GM21576 (cell line): ENCODE results near the gene MAPKAP1.

Experiments used
- ATAC-seq: cut with Tn5 transposase; IDR thresholded peaks from one replicate; pipeline ENCODE4 v1.9.1; 2021; ENCODE audit warnings: mild to moderate bottlenecking, moderate library complexity; ENCODE audit not compliant: unreplicated experiment

MAPKAP1 gene

GRCh38 chr9:125540497-125540896 lies 166.5 kb downstream of the MAPKAP1 start:
- no peak for ATAC-seq

DNA sequence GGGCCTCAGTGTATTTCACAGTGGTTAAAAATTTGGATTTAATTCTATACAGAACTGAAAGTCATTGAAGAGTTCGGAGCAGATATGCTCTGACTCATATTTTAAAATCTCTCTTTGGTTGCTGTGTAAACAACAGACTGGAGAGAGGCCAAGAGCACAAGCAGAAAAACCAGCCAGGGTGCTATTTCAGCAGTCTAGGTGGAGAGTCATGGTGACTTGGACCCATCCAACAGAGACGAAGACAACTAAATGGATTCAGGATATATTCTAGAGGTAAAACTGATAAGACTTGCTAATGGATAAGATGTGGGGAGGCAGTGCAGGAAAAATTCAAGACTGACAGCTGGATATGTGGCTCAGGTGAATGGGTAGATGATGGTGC lies 168.9 kb downstream of the MAPKAP1 start:
- no peak for ATAC-seq

DNA sequence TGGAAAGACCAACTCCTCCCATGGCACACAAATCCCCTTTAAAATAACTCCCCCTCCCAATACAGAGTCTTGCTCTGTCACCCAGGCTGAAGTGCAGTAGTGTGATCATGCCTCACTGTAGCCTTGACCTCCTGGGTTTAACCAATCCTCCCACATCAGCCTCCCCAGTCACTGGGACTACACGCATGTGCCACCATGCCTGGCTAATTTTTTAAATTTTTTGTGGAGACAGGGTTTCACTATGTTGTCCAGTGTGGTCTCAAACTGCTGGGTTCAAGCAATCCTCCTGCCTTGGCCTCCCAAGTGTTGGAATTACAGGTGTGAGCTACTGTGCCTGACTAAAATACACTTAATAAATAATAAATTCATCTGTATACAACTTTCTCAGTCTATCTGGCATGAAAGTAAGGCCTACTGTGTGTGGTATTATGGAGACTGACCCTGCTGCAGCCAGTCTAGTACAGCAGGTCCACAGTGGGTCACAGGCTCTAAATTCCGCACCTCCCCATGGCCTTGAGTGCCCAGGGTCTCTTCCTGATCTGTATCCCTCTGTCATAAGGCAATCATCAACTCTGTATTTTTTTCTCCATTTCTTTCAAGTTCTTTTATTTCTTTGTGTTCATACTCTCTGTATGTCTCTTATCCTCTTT lies 169.4 kb downstream of the MAPKAP1 start:
- ATAC-seq: no peak

DNA sequence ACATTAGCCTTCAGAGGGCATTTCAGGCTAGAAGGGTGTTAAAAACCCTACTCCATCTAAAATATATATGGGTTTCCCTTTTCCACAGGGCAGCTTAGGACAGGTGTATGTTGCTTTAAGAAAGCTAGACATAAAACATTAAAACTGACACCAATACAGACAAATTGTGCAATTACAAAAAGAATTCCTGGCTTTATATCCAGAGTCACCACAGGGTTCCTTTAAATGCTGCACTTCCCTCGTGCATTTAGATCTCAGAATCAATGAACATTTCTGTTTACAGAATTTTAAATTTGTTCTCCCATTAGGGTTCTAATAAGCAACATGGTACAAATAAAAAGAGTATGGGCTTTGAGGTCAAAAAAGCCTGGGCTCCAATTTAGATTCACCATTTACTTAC lies 170.2 kb downstream of the MAPKAP1 start:
- no peak for ATAC-seq

GRCh38 chr9:125536167-125536772 lies 170.7 kb downstream of the MAPKAP1 start:
- no peak for ATAC-seq

DNA sequence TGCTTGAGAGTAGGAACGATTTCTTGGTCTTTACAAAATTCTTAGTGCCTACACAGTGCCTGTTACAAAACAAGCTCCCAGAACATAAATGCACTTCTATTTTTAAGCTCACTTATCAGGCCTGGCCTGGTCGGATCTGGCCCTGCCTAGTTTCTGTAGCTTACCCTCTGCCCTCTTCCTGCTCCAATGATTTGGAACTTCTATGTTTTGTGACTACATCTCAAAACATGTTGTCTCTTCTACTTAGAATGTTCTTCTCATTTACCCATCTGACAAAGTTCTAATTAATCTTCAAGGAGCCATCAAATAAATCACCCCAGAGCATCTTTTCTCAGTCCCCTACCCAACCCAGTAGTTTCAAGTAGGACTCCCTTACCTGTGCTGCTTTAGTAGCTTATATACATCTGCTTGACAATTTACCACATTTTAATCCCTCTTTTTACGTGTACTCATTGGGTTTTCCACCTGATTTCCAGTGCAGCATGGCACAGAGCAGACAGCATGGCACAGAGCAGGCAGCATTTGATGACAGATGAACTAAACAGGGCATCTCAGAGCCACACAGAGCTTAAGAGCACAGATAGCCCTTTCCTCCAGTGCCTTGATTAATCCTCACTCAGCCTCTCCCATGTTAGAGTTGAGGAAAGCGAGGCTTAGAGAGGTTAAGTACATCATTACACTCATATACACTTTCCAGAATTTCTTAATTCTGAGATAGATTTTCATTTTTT lies 171.9 kb downstream of the MAPKAP1 start:
- ATAC-seq: no peak

GRCh38 chr9:125532812-125533594 lies 174.0 kb downstream of the MAPKAP1 start:
- no peak for ATAC-seq

DNA sequence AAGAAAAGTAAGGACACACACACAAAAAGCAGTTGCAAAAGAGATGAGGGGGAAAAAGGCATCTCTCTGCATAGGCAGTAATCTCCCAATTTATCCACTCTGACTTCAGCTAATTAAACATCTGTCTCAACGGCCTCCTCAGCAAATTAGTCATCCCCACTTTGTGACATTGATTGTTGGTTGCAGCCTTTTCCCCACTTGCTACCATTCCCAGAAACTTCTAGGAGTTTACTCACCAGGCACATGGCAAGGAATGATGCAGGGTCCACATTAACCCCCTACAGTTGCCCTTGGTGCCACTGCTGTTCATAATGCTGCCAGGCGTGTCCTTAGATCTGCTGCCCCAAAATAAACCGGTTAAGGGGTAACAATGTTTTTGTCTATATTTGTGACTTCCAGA lies 174.6 kb downstream of the MAPKAP1 start:
- ATAC-seq: no peak

GRCh38 chr9:125529589-125530515 lies 177.2 kb downstream of the MAPKAP1 start:
- ATAC-seq: peak; percentile 58

DNA sequence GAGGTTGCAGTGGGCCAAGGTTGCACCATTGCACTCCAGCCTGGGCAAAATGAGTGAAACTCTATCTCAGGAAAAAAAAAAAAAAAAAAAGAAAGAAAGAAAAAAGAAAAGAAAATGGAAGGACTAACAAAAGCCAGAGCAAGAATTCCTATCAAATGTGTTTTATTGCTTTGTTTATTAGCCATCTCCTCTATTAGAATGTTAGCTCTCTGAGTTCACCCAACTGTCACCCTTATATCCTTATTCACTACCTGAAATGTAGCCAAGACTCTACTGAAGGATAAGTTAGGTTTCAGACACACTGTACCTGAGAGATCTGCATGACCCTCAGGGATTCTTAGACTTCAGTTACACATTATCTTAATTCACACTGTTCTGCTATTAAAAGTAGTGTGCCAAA lies 177.9 kb downstream of the MAPKAP1 start:
- no peak for ATAC-seq

DNA sequence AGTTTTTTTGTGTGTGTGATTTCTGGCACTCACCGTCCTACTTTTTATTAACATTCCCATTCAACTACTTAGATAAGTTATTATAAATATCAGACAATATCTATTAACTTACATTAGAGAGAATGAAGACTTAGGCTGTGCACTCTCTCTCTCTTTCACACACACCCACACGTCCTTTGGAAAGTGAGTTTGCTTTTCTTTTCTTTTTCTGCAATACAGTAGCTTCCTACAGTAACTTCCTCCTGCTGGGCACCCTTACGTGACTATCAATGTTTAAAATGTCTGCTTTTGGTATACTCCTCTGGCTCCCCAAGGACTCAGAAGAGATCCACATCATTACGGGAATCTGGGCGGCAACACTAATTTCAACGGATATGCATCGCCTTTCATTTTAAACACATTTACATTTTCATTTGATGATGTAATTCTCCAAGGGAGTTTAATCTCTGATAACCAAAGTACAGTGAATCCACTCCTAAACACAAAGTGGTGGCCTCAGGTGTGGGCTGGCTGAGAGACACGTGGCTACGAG lies 179.5 kb downstream of the MAPKAP1 start:
- ATAC-seq: no peak

DNA sequence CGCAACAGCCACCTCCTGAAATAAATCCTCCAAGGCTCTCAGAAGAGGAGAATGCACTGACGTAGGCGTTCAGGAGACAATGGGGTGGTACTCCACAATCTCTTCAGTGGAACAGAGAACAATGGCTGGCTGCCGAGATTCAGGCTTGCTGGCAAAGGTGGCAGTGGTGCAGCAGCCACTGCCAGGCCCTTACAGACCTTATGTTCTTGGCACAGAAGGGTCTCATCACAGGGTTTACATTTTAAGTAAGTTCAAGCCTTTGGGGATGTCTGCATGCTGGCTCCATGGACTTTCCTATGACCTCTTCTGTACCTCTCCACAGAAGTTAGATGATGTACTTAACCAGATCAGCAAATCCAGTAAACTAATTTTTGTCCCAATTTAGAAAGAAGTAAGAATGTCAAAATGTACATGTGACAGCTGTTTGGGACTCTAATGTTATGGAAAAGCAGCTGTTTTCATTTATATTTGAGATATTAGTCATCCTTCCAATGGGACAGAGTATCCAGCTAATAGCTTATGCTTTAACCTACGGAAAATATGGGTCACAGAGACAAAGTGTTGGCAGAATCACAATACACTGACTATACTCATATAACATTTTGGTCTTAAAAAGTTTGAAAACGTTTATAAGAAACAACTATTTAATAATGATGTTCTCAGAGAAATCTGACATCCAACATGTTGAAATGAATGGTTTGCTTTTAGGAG lies 180.9 kb downstream of the MAPKAP1 start:
- ATAC-seq: no peak

DNA sequence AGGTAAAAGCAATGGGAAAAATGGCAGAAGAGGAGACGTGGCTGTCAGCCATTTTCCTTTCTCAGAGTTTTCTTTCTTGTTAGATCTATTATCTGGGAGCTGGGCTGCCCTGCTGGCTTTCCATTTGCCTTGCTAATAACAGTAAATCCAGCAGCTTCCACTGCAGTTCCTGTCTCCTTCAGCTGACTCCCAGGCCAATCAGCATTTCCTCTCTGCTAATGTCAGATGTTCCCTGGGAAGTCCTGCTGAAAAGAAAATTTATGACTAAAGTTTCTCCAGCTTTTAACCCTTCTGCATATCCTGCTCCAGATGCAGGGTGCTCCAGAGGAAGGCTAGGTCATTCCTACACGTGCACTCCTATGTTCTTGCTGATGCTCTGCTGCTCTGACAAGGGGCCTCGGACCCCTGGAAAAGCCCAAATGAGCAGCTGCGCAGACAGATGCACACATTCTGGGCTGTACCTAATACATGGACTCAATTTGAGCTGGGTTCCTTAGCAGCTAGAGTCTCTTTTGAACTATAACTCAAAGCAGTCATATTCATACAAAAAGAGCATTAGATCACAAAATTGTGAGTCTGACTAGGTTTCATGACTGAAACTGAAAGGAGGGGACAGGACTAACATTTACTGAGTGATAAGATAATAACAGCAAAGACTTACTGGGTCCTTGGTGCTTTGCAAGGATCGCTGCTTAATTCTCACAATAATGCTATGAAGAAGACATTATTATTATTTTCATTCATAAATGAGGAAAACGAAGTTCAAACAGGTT lies 182.2 kb downstream of the MAPKAP1 start:
- no peak for ATAC-seq

- no peak for ATAC-seq
These were observed 183.3 kb downstream of the MAPKAP1 start for GRCh38 chr9:125523681-125524080.

DNA sequence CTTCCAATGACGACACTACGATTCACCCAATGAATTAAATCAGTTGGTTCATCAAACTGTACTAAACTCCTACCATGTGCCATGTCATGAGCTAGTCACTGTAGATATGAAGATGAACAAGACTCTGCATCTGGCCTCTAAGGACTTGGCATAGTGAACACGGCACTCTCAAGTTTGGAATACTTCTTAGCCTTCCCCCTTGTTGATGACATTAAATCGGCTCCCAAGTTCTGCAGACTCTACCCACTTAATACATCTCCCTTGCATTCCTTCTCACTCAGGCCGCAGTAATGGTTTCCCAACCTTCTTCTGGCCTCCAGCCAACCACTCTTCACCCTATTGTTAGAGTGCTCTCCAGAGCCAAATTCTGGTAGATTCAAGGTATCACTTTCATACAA lies 184.7 kb downstream of the MAPKAP1 start:
- no peak for ATAC-seq

DNA sequence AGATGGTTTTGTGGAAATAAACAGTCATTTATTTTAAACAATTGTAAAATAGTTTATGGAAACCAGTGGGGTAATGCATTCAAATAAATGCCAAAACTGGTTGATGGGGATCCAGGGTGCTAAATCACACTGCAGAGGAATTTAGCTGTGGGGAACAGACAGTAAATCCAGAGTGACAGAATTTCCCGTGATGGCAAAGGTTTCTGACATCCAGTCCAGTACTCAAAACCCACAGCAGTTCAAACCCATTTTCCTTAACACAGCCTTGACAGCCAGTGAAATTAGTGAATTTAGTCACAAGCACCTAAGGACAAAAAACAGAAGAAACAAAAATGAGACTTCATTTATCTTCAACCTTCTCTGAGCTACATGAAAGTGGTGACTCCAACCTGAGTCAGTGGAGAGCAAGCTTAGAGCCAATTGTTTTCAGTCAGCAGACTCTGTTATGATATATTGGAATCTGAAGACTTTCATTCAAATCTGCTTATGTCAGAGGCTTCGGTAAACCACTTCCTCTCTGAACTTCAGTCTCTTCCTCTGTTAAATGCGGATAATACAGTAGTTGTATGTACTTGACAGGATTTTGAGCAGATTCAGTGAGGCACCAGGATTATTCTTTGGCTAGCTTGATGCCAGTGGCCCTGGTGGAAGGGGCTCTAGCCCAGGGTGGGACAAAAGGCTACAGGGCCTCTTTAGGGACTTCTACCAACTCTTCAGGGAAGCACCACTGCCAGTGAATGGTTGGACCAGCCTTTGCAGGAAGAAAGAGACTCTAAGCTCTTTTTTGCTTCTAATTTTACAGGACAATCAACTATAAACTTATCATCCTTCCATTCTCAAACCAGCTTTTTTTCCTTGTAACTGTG lies 185.3 kb downstream of the MAPKAP1 start:
- ATAC-seq: no peak

DNA sequence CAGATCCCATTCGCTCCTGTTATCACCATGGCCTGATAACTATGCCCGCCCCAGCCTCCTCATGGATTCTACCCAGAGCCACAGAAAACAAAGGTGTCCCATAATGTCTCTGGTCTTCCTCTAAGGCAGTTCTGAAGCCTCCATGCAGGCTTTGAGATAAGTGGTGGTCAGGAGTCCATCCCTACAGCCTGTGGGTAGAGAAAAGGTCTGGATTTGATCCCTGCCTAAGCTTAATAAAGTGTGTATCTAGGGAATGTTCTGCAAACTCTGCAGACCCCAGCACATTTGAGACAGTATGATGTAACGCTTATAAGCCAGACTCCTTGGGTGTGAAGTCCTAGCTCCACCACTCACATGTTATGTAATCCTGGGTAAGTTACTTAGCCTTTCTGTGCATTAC lies 187.3 kb downstream of the MAPKAP1 start:
- no peak for ATAC-seq

- ATAC-seq: no peak
These were observed 189.4 kb downstream of the MAPKAP1 start for GRCh38 chr9:125517577-125517976.
